ENCODE data around the gene ANKRD42.
"Not testable (repeated sequence)": the region's sequence is repeated elsewhere in the genome, so short reads cannot be mapped to it uniquely, and the experiment has no call there.

The ANKRD42 gene

GRCh38 chr11:83174008-83174407 lies 19.5 kb upstream of the ANKRD42 start:
- DNase-seq = no peak

- DNase-seq = no peak
Measured at GRCh38 chr11:83175815-83176214, 17.7 kb upstream of the ANKRD42 start.

DNA sequence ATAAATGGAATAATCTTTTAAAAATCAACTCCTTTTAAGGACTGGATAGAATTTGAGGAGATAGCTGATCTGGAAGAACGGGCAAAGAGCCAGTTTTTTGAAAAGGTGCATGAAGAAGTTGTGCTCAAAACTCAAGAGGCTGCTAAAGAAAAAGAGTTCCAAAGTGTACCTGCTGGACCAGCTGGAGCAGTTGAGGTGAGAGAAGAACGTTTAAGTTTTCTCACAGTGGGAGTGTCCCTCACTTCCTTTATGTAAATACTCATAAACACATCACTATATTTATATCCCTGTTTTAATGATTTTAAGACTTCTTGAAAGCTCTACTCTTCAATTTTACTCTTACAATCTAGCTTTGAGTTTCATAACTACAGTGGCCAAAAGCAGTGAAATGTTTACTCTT lies 11.7 kb upstream of the ANKRD42 start:
- no peak for DNase-seq

DNA sequence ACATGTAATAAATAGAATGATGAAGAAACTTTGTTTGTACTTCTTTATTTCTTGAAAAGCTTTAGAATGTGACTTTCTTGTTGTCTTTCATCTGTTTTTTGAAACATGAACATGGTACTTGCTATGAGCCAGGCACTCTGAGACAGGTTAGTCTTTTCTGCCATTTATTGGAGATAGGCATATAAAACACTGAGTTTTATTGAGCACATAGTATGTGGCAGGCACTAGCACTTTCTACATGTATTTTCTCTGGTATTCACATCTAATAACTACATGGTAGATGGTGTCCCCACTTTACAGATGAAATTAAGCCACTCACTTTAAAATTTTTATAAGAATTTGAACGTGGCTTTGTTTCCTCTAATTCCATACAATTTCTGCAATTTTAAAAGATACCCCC lies 7.7 kb upstream of the ANKRD42 start:
- DNase-seq = no peak

DNA sequence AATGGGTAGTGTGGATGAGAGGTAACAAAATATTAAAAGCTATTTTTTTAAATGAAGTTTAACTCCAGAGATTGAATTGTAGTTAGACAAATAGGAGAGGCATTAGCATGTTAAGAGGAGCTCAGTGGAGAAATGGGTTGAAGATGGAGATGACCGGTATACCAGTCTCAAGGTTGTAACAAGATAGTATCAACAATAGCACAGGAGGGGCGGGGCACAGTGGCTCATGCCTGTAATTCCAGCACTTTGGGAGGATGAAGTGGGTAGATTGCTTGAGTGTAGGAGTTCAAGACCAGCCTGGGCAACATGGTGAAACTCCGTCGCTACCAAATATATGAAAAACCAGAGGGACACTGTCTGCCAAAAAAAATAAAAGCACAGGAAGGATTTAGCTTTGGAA lies 6.0 kb upstream of the ANKRD42 start:
- DNase-seq = no peak

DNA sequence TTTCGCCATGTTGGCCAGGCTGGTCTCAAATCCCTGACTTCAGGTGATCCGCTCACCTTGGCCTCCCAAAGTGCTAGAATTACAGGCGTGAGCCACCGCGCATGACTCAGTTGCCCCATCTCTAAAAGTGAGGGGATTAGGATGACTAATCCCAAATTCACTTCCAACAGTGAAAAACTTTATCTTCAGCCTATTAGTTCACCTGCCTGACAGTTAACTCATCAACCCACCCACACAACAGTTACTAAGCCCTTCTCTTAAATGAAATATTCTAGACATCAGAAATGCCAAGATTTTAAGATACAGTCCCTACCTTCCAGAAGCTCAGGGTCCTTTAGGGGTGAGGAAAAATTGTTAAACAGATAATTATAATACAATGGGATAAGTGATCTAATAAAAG lies 2.0 kb upstream of the ANKRD42 start:
- no peak for DNase-seq

GRCh38 chr11:83191986-83192385 lies 1.5 kb upstream of the ANKRD42 start:
- DNase-seq = no peak

DNA sequence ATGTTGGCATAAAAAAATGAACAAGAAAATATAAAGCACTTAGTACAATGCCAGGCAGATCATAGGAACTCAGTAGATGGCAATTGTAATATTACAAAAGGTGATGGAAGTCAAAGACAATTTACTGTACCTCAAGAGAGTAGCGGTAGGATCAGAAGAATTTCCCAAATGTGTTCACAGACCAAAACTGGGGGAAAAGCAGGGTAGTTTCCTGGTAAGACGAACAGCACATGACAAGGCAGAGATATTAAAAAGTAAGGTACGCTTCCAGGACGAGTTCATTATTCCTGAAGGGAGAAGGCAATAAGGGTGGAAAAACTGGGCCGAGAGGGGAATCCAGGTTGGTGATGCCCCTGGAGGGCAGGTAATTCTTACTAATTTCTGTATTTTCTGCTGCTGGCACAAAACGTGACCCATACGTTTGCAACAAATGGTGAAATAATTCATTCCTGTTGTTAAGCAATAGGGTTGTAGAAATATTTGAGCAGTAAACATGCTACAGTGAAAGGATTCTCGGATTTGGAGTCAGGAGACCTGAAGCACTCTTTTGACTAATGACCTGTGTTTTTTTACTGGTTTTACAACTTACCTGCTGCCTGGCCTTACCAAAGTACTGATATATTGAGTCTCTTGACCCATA lies 786 bp upstream of the ANKRD42 start:
- peak; percentile 3 for DNase-seq

DNA sequence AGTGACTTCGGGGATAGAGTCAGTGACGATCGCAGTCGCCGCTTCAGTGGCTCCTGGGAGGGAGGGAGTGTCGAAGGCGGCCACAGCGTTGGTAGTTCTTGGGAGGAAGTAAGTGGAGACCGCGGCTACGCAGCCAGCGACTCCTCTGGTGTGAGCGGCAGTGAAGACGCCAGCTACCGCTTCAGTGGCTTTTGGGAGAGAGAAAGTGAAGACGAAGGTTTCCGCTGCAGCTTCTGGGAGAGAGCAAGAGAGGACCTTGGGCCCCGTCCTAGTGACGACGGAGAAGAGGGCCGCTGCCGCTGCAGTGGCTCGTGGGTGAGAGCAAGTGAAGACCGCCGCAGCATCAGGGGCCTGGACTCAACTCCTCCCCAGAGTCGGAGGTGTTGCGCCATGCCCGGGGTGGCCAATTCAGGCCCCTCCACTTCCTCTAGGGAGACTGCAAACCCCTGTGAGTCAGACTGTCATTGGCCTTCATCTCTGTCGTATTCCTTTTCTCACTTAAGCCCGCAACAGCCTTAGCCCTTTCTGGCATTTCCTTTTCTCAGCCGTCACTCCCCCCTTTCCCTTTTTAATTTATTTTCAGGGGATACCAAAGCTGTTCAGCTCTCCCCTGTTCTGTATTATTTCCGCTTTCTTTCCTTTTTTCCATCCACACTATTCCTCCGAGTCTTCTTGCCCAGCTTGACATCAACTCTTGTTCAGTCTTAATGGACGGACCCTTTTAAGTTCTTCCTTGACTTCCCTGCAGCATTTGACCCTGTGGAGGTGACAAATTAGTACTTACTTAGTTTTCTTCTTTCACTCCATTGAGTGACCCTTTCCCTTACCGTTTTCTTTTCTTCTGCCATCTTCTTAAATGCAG lies 1.0 kb downstream of the ANKRD42 start:
- peak; percentile 60 for DNase-seq

GRCh38 chr11:83195143-83195466 lies 1.6 kb downstream of the ANKRD42 start:
- DNase-seq = no peak

DNA sequence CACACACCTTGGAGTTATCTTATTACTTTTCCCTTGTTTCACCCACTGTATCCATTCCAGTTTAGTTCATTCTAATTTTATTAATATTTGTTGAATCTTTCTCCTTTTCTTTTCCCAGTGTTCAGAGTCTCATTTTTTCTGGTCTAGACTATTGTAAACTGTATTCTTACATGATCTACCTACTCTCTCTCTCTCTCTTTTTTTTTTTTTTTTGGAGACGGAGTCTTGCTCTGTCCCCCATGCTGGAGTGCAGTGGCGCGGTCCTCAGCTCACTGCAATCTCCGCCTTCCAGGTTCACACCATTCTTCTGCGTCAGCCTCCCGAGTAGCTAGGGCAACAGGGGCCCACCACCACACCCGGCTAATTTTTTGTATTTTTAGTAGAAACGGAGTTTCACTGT lies 2.1 kb downstream of the ANKRD42 start:
- DNase-seq = no peak

DNA sequence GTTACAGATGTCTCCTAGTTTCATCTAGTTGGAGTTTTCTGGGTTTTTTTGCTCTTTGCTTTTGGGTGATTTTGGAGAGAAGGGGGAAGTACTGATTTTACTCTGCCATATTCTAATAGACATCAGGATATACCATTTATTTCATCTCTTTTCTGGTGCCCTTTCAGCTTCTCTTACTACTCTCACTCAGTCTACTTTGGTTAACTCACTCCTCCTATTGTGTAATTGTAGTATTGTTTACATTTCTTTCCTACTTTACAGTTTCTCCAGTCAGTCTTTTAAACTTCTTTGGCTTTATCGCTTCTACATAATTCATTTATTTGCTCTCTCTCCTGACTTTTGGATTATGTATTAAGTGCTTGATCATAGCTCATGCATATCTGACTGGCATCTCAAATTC lies 6.5 kb downstream of the ANKRD42 start:
- no peak for DNase-seq

DNA sequence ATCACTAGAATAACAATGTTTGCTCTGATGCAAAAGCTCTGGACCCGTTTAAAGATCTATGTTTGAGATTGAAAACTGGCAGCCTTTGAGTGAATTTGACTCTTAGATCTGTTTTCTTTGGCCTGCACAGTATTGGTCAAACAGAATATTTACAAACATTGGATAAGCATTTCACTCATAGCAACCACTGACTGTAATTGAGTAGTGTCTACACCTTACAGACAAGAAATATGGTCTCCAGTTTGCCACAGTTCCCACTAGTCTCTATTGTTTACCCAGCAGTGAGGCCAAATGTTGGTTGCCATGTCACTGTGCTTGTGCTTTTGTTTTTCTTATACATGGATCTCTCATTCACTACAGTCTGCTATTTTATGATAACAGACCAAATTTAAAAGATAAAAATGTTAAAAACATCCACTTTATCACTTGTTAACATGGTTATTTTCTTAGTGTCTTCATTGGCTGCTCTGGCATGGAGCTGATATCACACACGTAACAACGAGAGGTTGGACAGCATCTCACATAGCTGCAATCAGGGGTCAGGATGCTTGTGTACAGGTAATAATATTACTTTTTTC lies 12.2 kb downstream of the ANKRD42 start:
- no peak for DNase-seq

DNA sequence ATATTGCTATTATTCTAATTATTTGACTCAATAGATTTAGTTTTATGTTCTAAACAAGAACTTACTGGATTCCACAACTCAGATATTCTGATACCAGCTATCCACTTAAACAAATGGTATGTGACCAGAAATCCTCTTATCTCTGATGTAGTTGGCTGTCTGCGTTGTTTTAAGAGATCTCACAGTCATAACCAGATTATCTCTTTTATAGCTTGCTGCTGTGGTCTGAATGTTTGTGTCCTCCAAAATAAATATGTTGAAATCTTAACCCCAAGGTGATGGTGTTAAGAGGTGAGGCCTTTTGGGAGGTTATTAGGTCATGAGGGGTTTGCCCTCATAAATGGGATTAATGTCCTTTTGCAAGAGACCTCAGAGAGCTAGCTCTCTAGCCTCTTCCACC lies 12.7 kb downstream of the ANKRD42 start:
- no peak for DNase-seq

DNA sequence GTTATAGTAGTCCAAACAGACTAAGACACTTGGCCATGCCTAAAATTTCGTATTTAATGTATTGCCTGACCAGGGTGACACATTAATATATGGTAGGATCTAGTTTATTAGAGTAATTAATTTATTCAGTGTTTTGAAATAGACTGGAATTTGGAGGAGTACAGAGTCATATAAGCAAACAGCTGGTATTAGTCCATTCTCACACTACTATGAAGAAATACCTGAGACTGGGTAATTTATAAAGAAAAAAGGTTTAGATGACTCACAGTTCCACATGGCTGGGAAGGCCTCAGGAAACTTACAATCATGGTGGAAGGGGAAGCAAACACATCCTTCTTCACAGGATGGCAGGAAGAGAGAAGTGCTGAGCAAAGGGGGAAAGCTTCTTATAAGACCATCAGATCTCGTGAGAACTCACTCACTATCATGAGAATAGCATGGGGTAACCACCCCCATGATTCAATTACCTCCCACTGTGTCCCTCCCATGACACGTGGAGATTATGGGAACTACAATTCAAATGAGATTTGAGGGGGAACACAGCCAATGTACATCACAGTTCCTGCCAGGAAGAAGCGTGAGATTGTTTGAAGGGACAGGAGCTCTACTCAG lies 13.4 kb downstream of the ANKRD42 start:
- DNase-seq = not testable (repeated sequence)

- no peak for DNase-seq
Measured at GRCh38 chr11:83219095-83219494, 25.6 kb downstream of the ANKRD42 start.

DNA sequence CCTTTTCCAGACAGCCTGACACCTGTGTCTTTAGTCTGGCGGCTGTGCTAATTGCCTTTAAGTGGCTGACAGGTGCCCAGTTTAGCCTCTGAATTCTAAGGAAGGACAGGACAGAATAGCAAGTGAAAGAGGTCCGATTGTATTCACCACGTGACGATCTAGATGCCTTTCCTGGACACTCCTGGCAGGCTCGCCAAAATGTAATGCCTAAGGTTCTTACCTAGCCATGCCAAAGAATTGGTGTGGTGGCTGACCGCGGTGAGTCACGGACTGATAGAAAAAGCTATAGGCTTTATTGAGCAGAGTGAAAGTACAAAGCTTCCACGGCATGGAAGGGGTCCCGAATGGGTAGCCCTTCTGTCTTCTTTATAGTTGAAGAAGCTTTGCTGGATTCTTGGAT lies 26.7 kb downstream of the ANKRD42 start:
- no peak for DNase-seq

- no peak for DNase-seq
Measured at GRCh38 chr11:83221694-83222093, 28.2 kb downstream of the ANKRD42 start.

- no peak for DNase-seq
Measured at GRCh38 chr11:83222499-83222898, 29.0 kb downstream of the ANKRD42 start.

DNA sequence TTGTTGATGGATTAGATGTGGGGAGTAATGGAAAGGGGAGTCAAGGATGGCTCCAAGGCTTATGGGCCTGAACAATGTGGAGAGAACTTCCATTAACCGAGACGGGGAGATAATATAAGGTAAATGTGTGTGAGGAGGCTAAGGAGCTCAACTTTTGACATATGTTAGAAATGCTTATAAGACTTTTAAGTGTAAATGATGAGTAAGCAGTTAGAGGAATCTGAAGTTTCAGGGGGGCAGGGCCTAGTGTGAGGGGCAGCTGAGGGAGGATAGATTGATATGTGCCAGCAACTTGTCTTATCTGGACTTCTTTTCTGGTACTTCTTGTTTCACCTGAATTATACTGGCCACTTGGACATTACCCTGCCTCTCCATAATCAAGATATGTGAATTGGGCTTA lies 29.9 kb downstream of the ANKRD42 start:
- no peak for DNase-seq

DNA sequence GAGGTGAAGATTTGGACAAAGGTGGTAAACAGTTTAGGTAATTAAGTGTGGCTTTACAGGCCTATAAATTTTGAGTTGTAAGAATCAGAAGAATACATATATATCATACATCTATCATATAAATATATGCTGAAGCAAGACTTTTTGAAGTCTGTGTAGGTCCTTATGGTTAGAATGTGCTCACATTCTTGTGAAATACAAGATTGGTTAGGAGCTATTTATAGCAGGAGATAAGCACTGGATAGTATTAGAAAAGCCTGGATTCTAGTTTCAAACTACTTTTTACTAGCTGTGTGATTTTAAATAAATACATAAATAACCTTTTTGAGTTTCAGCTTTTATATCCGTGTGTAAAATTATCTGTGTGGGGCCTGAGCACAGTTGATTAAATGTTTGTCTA lies 42.3 kb downstream of the ANKRD42 start:
- DNase-seq = no peak

DNA sequence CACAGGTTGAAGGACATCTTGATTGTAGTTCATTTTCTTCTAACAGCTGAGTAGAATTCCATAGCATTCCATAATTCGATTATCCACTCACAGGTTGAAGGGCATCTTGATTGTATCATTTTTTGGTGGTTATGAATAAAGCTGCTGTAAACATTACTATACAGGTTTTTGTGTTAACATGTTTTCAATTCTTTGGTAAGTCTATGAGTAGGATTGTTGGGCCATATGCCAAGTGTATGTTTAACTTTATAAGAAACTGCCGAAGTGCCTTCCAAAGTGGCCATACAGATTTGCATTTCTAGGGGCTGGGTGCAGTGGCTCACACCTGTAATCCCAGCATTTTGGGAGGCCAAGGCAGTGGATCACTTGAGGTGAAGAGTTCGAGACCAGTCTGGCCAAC lies 44.6 kb downstream of the ANKRD42 start:
- no peak for DNase-seq

DNA sequence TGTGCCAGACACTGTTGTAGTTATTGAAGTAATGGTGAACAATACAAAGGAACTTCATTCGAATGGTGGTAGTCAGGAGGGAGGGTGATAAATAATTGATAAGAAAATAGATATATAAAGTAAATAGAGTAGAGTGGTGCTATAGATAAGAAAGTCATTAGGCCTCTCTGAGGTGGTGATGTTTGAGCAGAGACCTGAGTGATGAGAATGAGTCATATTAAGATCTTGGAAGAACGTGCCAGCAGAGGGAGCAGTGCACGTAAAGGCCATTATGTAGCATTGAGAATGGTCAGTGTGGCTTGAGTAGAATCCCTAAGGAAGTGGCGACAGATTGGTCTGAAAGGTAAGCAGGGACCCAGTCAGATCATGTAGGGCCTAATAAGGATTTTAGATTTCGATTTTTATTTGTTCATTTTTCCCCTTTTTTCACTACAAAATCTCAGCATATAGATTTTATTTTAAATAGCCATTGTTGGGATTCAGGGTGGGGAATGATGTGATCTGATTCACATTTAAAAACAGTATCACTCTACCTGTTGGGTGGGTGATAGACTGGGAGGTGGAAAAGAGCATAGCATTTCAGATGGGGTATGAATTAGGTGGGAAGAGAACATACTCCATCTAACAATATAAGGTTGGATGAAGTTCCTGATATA lies 47.9 kb downstream of the ANKRD42 start:
- peak; percentile 77 for DNase-seq

DNA sequence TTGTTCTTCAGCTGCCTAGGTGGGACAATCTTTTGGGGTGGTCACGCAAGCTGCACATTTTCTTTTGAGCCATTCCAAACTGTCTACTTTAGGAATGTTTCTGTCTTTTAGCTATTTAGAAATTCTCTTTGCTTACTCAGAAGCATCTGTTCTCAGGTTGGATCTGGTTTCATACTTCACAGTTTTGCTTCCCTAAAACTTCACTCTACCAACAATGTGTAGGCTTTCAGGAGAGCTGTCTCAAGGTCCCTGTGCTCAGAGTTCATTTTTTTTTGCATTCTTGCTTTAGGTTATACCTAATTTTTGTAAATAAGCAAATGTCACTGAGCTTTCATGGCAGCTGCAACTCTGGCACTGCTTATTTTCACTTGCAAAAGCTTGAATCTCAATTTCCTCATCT lies 55.9 kb downstream of the ANKRD42 start:
- no peak for DNase-seq
